WTC11 (cell line): ENCODE data around the gene AMER3. TPM values are rescaled to one million over a fixed set of nuclear protein-coding genes. Genes with fewer than 3 reads are reported as not detected.

Experiments
- NR3C1 ChIP-seq: sonication (generic); formaldehyde crosslinking; conservative IDR thresholded peaks from 2 replicates; pipeline ENCODE4 v1.8.1; 2023; ENCODE audit warnings: low read depth, mild to moderate bottlenecking, missing genetic modification reagents
- total RNA-seq: library from RNA; stranded (reverse); gene quantifications from 3 replicates; pipeline ENCODE4 v1.2.3, GENCODE V29; 2021
- TF ChIP-seq, protein P1 (sequence below): sonication (generic); formaldehyde crosslinking; IDR thresholded peaks from 2 replicates; pipeline ENCODE4 v1.8.0; 2022; ENCODE audit warnings: mild to moderate bottlenecking, missing genetic modification reagents

AMER3 gene
- total RNA-seq, 1 experiment from 2014 or later, result 0.13 TPM

- TF ChIP-seq, protein P1, sequence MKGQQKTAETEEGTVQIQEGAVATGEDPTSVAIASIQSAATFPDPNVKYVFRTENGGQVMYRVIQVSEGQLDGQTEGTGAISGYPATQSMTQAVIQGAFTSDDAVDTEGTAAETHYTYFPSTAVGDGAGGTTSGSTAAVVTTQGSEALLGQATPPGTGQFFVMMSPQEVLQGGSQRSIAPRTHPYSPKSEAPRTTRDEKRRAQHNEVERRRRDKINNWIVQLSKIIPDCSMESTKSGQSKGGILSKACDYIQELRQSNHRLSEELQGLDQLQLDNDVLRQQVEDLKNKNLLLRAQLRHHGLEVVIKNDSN, result no peak
- TF ChIP-seq NR3C1, result no peak
- TF ChIP-seq, all 79 proteins: peak for 0
These were observed 59.8 kb downstream of the AMER3 start (continued) for GRCh38 chr2:130814931-130815680.

Other genes with a start within 250 kb of the AMER3 start
- gene POTEI, start 246.2 kb upstream of the AMER3 start, total RNA-seq, result 2.2 to 3.2 TPM (median 2.7 TPM) in 3 replicates
- not detected in 3 replicates for gene CFC1B, start 234.3 kb upstream of the AMER3 start, total RNA-seq
- gene CFC1, start 156.0 kb upstream of the AMER3 start, total RNA-seq, result not detected in 3 replicates
- 0.14 TPM in 1 of 3 replicates, not detected in the others for gene POTEJ, start 144.1 kb upstream of the AMER3 start, total RNA-seq
- 0.16 to 0.23 TPM in 2 of 3 replicates, not detected in the other for gene GPR148, start 26.5 kb upstream of the AMER3 start, total RNA-seq
- 18.1 to 21.8 TPM (median 19.5 TPM) in 3 replicates for gene ARHGEF4, start 81.4 kb downstream of the AMER3 start, total RNA-seq